GM21717 (cell line): Measurements from ENCODE around the gene ZNF3.

Experiments
- ATAC-seq: cut with Tn5 transposase; IDR thresholded peaks from one replicate; pipeline ENCODE4 v1.9.1; 2021; ENCODE audit warnings: mild to moderate bottlenecking, moderate library complexity; ENCODE audit not compliant: unreplicated experiment

ZNF3 gene

DNA sequence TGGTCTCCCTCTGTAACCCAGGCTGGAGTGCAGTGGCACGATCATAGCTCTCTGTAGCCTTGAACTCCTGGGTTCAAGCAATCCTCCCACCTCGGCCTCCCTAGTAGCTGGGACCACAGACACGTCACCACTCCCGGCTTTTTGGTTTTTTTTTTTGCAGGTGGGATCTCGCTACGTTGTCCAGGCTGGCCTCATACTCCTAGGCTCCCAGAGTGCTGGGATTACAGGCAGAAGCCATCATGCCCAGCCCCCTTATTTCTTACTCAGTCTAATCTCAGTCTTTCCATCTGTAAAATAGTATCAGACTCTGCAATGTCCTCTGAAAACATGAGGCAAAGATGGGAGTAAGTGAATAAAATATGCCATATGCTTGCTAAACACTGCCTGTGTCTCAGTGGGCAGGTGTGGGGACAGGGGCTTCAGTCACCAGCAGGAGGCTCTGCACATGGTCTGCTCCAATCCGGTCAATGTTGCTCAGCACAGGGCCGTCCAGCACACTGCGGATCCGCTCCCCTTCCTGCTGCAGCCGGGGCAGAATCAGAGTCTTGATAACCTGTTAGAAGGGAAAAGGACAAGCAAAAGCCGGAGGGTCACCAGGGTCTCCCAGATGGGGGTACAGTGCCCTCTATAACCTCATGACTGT, 28.1 kb upstream of the ZNF3 start:
- no peak for ATAC-seq

DNA sequence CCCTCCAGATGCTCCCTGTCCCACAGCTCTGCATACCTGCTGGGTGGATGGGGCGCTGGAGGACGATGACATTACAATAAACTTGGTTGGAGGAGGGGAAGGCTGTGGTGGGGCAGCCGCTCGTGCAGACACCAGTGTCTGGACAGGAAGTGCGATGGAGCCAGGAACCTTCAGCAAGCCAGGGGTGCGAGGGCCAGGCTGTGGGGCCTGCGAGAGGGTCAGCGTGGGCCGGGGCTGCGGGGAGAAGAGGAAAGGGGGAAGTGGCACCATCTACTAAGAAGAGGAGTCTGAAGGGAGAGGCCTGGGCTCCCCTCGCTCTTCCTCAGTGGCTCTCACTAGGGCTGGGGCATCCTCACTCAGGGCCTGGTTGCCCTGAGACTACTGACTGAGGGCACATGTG, 26.4 kb upstream of the ZNF3 start:
- no peak for ATAC-seq

DNA sequence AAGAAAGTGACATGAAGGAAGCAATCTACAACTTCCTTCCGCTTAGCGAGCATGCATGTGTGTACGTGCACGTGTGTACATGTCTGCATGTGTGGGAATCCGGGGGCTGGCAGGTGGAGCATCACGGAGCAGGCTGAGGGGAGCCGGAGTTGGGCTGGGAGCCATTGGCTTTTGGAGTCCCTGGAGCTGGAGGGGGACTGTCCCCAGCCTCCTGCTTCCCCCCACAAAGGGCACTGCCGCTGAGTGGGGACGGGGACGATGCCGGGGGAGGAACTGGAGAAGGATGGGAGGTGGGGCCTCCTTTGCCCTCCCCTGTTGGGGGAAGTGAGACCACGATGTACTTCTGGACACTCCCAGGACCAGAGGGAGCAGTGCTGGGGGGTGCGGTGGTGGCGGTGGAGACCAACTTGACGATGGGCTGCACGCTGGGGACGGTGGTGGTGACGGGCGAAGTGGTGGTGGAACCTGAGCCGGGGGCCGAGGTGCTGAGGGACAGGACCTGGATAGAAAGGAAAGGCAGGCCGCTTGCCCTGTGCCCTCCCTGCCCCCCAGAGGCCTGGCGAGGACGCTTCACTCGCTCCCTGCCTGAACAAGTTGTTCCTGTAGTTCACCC, 25.7 kb upstream of the ZNF3 start:
- no peak for ATAC-seq

GRCh38 chr7:100106633-100107032, 25.1 kb upstream of the ZNF3 start:
- ATAC-seq: no peak

GRCh38 chr7:100105534-100105933, 24.0 kb upstream of the ZNF3 start:
- no peak for ATAC-seq

DNA sequence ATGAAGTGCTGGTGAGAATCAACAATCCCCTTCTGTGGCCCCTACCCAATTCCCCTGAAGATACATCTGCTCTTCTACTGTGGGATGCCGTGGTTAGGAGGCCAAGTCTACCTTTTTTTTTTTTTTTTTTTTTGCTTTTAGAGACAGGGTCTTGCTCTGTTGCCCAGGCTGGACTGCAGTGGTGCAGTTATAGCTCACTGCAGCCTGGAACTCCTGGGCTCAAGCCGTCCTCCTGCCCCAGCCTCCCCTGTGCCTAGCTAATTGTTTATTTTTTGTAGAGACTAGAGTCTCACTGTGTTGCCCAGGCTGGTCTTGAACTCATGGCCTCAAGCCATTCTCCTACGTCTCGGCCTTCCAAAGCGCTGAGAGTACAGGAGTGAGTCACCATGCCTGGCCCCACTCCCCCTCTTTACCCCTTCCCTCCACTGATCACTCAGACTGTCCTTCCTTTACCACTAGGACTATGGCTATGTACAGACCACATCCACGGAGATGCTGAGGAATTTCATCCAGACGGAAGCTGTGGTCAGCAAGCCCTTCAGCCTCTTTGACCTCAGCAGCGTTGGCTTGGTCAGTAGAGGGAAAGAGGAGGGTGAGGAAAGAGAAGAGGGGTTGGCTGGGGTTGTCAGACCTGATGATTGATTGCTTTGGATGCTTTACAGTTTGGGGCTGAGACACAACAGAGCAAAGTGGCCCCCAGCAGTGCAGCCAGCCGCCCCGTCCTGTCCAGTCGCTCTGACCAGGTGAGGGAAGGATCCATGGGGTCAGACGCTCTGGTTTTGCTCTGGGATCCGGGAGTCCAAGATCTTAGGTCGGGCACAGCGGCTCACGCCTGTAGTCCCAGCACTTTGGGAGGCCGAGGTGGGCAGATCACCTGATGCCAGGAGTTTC, 21.7 kb upstream of the ZNF3 start:
- ATAC-seq: no peak

- ATAC-seq: peak; percentile 79
Observed at GRCh38 chr7:100101016-100101862, 19.7 kb upstream of the ZNF3 start, which contains the start of the genes AP4M1 and MCM7. Gene AP4M1, plus strand, starts transcription at chr7:100101643. Its CDS starts 72 bp downstream, at chr7:100101715. Gene MCM7, minus strand, starts transcription at chr7:100101397. Its CDS starts 103 bp downstream, at chr7:100101294.

DNA sequence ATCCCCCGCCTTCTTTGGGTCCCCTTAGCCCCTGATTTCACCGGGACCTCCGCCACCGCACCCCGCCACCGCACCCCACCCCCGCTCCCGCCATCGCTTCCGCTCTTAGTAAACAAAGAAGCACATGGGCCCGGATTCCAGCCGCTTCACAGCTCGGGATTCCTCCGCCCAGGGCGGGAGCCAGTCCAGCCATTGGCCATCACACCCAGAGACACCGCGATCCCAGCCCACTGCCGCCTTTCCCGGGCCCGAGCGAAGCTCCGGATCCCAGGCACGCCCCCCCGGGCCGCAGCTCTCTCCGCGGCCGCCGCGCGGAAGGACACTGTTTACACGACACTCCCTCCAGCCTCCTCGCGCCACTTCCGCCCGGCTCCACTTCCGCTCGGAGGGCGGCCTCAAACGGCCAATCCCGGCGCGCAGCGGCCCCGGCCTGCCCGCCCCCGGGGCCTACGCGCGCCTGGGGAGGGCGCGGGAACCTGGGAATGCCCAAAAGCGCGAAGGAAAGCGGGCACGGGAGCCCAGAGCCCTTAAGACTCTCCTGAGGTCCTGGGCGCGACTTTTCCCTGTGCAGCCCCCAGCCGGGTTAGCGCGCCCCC, 19.0 kb upstream of the ZNF3 start:
- peak; percentile 61 for ATAC-seq

DNA sequence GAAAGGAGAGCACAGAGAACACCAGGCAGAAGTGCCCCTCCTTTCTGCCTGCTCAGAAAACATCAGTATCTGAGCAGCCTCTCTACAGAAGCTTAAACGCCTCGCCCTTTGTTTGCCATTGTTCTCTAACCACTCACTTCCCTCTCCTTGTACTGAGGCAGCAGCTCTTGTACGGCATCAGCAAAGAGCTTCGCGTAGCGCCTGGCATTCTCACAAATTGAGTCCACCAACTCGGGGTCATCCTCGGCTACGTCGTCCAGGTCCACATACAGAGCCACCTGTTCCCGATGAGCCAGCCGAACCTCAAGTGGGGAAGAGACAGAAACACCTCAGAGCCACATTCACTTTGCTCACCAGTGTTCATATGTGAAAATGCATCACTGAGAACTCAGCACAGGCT, 17.9 kb upstream of the ZNF3 start:
- no peak for ATAC-seq

GRCh38 chr7:100098913-100099312, 17.4 kb upstream of the ZNF3 start:
- no peak for ATAC-seq

- ATAC-seq: no peak
Observed at GRCh38 chr7:100095704-100096103, 14.2 kb upstream of the ZNF3 start.

GRCh38 chr7:100095289-100095688, 13.8 kb upstream of the ZNF3 start:
- ATAC-seq: no peak

DNA sequence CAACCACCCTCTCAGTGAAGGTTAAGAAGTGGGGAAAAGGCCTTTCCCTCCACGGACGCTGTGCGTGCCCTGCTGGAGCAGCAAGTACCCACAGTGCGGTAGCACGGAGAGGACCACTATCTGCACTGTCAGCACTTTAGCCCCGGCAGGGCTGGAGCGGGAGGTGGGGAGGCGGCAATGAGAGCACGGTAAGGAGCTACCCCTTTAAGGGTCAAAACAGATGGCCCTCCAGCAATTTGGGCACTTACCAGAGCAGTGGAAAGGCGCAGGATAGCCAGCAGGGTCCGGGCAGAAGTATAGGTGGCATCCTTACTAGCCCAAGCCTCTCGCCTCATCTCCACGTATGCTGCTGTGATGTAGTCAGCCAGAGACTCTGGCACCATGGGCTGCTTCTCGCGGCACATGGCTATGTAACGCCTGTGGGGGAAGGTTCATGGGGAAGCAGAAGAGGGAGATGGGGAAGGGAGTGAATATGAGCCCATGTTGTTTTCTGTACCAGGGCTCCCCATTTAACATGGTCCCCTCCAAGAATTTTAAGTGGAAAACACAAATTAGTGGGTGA, 12.5 kb upstream of the ZNF3 start:
- no peak for ATAC-seq

- ATAC-seq: no peak
Observed at GRCh38 chr7:100093498-100093897, 12.0 kb upstream of the ZNF3 start.

GRCh38 chr7:100093054-100093453, 11.5 kb upstream of the ZNF3 start:
- ATAC-seq: no peak

DNA sequence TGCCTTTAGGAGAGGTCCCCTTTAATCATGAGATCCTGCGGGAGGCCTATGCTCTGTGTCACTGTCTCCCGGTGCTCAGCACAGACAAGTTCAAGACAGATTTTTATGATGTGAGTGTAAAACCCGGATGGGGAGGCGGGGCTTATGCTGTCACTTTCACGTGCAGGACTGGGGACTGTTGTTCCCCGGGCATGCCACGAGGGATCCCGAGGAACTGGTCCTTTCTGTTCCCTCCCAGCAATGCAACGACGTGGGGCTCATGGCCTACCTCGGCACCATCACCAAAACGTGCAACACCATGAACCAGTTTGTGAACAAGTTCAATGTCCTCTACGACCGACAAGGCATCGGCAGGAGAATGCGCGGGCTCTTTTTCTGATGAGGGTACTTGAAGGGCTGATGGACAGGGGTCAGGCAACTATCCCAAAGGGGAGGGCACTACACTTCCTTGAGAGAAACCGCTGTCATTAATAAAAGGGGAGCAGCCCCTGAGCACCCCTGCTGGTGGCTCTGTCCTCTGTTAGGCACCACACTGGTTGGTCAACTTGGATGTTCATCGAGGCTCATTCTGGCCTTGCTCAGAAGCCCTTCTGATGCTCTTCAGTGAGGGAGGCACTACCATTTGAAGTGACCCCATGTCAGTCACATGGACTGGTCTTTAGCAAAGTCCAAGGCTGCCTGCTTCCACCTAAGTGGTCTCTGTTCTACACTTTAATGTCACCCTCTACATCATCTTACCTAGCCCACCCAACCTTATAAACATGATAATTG, 10.1 kb upstream of the ZNF3 start:
- ATAC-seq: no peak

DNA sequence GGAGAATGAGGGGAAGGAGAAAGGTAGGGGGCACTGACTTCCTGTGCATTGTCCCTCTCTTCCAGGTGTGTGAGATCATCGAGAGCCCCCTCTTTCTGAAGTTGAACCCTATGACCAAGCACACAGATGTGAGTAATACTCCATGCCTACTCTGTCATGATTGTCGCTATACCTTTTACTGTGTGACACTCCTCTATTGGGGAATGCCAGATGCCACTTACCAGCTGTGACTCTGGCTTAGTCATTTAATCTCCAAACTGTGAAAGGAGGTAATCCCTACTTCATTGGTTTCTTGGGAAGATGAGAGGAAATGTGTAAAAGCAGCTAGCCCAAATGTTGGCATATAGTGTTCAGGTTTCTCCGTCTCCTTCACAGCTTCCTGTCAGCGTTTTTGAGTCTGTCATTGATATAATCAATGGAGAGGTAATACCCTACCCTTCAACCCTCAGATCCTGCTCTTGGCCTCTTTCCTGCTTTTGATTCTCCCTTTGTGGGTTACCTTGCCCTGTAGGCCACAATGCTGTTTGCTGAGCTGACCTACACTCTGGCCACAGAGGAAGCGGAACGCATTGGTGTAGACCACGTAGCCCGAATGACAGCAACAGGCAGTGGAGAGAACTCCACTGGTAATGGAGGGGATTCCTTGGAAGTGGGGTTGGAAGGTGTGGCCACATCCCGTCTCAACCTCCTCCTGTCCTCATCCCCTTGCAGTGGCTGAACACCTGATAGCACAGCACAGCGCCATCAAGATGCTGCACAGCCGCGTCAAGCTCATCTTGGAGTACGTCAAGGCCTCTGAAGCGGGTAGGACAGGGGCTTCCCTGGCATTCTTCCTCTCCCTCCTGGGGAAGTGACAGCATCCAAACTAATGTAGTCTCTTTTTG, 9.2 kb upstream of the ZNF3 start:
- no peak for ATAC-seq

DNA sequence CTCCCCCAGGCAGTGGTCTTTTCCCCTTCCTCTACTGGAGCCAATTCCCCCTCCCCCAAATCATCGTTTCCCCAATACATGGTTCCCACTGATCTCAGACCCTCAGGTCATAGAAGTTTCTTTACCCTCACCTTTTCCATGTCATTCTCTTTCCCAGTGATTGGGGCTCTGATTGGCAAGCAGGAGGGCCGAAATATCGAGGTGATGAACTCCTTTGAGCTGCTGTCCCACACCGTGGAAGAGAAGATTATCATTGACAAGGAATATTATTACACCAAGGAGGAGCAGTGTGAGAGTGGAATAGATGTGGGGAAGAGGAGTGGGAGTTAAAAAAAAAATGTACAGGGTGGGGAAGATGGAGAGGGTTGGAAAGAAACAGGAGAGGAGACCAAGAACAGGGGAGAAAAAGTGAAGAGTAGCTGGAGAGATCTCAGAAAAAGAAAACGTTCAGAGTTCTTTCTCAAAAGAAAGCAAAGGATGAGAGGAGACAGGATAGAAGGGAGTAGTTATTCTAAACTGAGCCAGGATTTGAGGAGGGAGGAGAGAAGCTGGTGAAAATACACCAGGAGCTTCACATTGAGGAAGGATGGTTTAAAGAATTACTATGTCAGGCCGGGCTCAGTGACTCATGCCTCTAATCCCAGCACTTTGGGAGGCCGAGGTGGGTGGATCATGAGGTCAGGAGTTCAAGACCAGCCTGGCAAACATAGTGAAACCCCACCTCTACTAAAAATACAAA, 8.1 kb upstream of the ZNF3 start:
- no peak for ATAC-seq
